Karpas-422 (cell line): ENCODE results near the gene CASP3. TPM values are rescaled to one million over a fixed set of nuclear protein-coding genes. Genes with fewer than 3 reads are reported as not detected.
"Not testable (repeated sequence)": the region's sequence is repeated elsewhere in the genome, so short reads cannot be mapped to it uniquely, and the experiment has no call there.

ENCODE experiments used
- DNase-seq: peaks from one replicate; pipeline ENCODE4 v3.0.0-alpha.2; 2015
- H2AFZ ChIP-seq: fragments of 200-600 bp; sonication (generic); 2 replicates; pipeline ENCODE4 v1.6.1; 2014; ENCODE audit warnings: antibody characterized with exemption, low read length, mixed read lengths
- H3K27ac ChIP-seq: fragments of 200-600 bp; sonication (generic); 2 replicates; pipeline ENCODE4 v1.5.1; 2014; ENCODE audit warnings: mild to moderate bottlenecking, low read length, moderate library complexity
- H3K27me3 ChIP-seq: fragments of 200-600 bp; sonication (generic); 2 replicates; pipeline ENCODE4 v1.6.1; 2014; ENCODE audit warnings: low read length, mixed read lengths
- H3K36me3 ChIP-seq: fragments of 200-600 bp; sonication (generic); 2 replicates; pipeline ENCODE4 v1.6.1; 2014; ENCODE audit warnings: low read length, mixed read lengths; ENCODE audit not compliant: insufficient read depth
- H3K4me1 ChIP-seq: fragments of 200-600 bp; sonication (generic); 2 replicates; pipeline ENCODE4 v1.6.1; 2014; ENCODE audit warnings: mild to moderate bottlenecking, low read length, mixed read lengths
- H3K4me2 ChIP-seq: fragments of 200-600 bp; sonication (generic); 2 replicates; pipeline ENCODE4 v1.6.1; 2014; ENCODE audit warnings: low read length, low read depth, mild to moderate bottlenecking; ENCODE audit not compliant: poor library complexity, severe bottlenecking
- H3K4me3 ChIP-seq: fragments of 200-600 bp; sonication (generic); 2 replicates; pipeline ENCODE4 v1.5.1; 2014; ENCODE audit warnings: mild to moderate bottlenecking, antibody characterized with exemption, low read length, mixed read lengths
- H3K79me2 ChIP-seq: fragments of 200-600 bp; sonication (generic); 2 replicates; pipeline ENCODE4 v1.6.1; 2014; ENCODE audit warnings: mild to moderate bottlenecking, low read length, mixed read lengths
- H3K9ac ChIP-seq: fragments of 200-600 bp; sonication (generic); 2 replicates; pipeline ENCODE4 v1.6.0; 2014; ENCODE audit warnings: low read length
- H3K9me2 ChIP-seq: fragments of 200-600 bp; sonication (generic), shearing (Covaris generic); replicated peaks from 2 replicates; pipeline ENCODE4 v1.6.0; 2014; ENCODE audit warnings: mild to moderate bottlenecking, low read length, moderate library complexity; ENCODE audit not compliant: insufficient read depth
- H3K9me3 ChIP-seq: fragments of 300-700, 200-600 bp; sonication (generic); 2 replicates; pipeline ENCODE4 v1.6.1; 2014; ENCODE audit warnings: low read length, mixed read lengths
- H4K20me1 ChIP-seq: fragments of 200-600 bp; sonication (generic); 2 replicates; pipeline ENCODE4 v1.6.1; 2014; ENCODE audit warnings: mild to moderate bottlenecking, antibody characterized with exemption, low read length, low read depth; ENCODE audit not compliant: insufficient read depth
- total RNA-seq: library from RNA; depleted of rRNA; stranded (reverse); fragments of >200 nt; shearing (Covaris generic); gene quantifications from 2 replicates; pipeline ENCODE4 v1.2.3, GENCODE V29; 2014; ENCODE audit warnings: low replicate concordance

Gene CASP3
- total RNA-seq, 1 experiment from 2014 or later = 22.5 TPM

GRCh38 chr4:184595430-184595829 is 53.8 kb downstream of the CASP3 start:
- H3K79me2 ChIP-seq = no peaks in the 10 kb centered on the region
- no peaks in the 10 kb centered on the region for H3K9me3 ChIP-seq
- no peak overlapping the region for H3K4me3 ChIP-seq
- H3K9ac ChIP-seq = no peak overlapping the region
- no peaks in the 10 kb centered on the region for H3K4me1 ChIP-seq
- DNase-seq = no peak
- no peaks in the 10 kb centered on the region for H3K36me3 ChIP-seq
- no peak overlapping the region for H3K27ac ChIP-seq
- no peaks in the 10 kb centered on the region for H3K27me3 ChIP-seq
- no peak overlapping the region for H3K4me2 ChIP-seq
- H2AFZ ChIP-seq = no peak overlapping the region
- H4K20me1 ChIP-seq = no peaks in the 10 kb centered on the region
- H3K9me2 ChIP-seq = no peaks in the 10 kb centered on the region

DNA sequence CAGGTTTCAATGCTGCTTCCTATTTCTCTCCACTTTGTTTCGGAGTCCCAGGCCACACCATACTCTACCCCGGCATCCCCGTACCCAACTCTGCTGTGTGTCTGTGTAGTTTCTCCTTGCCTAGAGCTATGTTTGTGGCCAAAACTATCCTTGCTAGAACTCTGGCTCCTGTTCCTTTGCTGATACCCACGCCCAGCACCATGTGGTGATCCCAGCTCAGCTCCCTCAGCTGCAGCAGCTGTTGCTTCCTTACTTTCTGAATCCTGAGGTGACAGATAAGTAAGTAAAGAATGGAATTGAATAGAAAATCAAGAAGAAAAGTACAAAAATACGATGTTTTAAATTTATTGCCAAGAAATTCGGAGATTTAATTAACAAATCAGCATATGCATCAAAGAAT is 55.8 kb downstream of the CASP3 start:
- Histone ChIP-seq H3K27me3 (no peaks in the 10 kb centered on the region), H2AFZ (no peak overlapping the region), H3K79me2 (no peaks in the 10 kb centered on the region), H3K9me2 (no peaks in the 10 kb centered on the region), H3K4me3 (no peak overlapping the region), H3K27ac (no peak overlapping the region), H3K4me2 (no peak overlapping the region), H3K9ac (no peak overlapping the region), H3K36me3 (no peaks in the 10 kb centered on the region), H3K4me1 (no peaks in the 10 kb centered on the region), H4K20me1 (no peaks in the 10 kb centered on the region), H3K9me3 (no peaks in the 10 kb centered on the region)
- no peak for DNase-seq

DNA sequence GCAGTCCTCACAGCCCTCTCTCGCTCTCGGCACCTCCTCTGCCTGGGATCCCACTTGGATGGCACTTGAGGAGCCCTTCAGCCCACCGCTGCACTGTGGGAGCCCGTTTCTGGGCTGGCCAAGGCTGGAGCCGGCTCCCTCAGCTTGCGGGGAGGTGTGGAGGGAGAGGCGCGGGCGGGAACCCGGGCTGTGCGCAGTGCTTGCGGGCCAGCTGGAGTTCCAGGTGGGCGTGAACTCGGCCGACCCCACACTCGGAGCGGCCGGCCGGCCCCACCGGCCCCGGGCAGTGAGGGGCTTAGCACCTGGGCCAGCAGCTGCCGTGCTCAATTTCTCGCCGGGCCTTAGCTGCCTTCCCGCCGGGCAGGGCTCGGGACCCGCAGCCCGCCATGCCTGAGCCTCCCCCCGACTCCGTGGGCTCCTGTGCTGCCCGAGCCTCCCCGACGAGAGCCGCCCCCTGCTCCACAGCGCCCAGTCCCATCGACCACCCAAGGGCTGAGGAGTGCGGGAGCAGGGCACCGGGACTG is 57.4 kb downstream of the CASP3 start:
- H3K4me3 ChIP-seq, H3K4me1 ChIP-seq, H3K79me2 ChIP-seq, H3K36me3 ChIP-seq, DNase-seq, H3K9ac ChIP-seq, H3K27ac ChIP-seq, H2AFZ ChIP-seq, H3K27me3 ChIP-seq, H3K9me3 ChIP-seq, H4K20me1 ChIP-seq, H3K9me2 ChIP-seq, H3K4me2 ChIP-seq: not testable (repeated sequence)

GRCh38 chr4:184591070-184591677 is 58.1 kb downstream of the CASP3 start:
- DNase-seq = no peak

DNA sequence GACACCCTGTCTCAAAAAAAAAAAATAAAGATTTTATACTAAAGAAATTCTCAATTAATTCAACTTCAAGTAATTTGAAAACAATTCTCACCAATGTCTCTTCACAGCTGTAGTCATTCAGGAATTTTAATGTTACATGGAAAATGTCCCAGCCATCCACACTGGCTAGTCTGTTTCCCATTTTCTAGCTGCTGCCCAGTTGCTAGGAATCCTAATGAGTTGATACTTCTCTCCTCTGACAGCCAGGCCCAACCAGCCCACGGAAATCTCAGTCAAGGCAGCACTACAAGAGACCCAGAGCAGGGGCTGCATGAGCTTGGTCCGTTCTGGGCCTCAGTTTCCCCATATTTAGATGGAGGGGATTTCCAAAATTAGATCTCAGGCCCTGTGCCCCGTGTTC is 59.1 kb downstream of the CASP3 start:
- H4K20me1 ChIP-seq = no peaks in the 10 kb centered on the region
- no peak for DNase-seq
- H3K36me3 ChIP-seq = no peaks in the 10 kb centered on the region
- H2AFZ ChIP-seq = no peak overlapping the region
- no peaks in the 10 kb centered on the region for H3K79me2 ChIP-seq
- H3K4me2 ChIP-seq = no peak overlapping the region
- no peaks in the 10 kb centered on the region for H3K27me3 ChIP-seq
- no peak overlapping the region for H3K9ac ChIP-seq
- no peaks in the 10 kb centered on the region for H3K9me2 ChIP-seq
- no peak overlapping the region for H3K4me3 ChIP-seq
- H3K27ac ChIP-seq = no peak overlapping the region
- peaks cover 3% of the 10 kb centered on the region for H3K4me1 ChIP-seq
- no peaks in the 10 kb centered on the region for H3K9me3 ChIP-seq

More at GRCh38 chr4:184591070-184591677, 58.1 kb downstream of the CASP3 start:
- no peaks in the 10 kb centered on the region for H3K9me2 ChIP-seq
- H3K27me3 ChIP-seq = no peaks in the 10 kb centered on the region
- no peak overlapping the region for H3K4me2 ChIP-seq
- no peak overlapping the region for H3K9ac ChIP-seq
- no peak overlapping the region for H2AFZ ChIP-seq
- no peaks in the 10 kb centered on the region for H3K36me3 ChIP-seq
- H3K9me3 ChIP-seq = no peaks in the 10 kb centered on the region
- H3K4me1 ChIP-seq = no peaks in the 10 kb centered on the region
- H3K4me3 ChIP-seq = no peak overlapping the region
- H4K20me1 ChIP-seq = no peaks in the 10 kb centered on the region
- H3K79me2 ChIP-seq = no peaks in the 10 kb centered on the region
- H3K27ac ChIP-seq = no peak overlapping the region

DNA sequence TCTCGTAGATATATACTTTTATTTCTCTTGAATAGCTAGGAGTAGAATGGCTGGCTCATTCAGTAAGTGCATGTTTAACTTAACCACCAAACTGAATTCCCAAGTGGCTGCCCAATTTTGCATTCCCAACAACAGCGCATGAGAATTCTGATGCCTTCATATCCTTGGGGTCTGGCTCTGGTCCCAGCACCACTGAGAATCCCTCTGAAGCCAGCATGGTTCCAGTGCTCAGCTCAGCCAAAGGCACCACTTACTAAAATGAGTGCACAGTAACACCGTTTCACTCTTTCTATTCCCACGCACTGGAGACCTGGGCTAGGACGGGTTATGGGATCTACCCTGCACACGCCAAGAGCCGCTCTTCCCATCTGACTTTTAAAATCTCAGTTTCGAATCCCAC is 60.4 kb downstream of the CASP3 start:
- no peak for DNase-seq
- Histone ChIP-seq H3K9ac (no peak overlapping the region), H3K4me1 (peaks cover 3% of the 10 kb centered on the region), H3K27ac (no peak overlapping the region), H3K4me2 (no peak overlapping the region), H3K36me3 (no peaks in the 10 kb centered on the region), H3K27me3 (no peaks in the 10 kb centered on the region), H3K4me3 (no peak overlapping the region), H3K9me2 (no peaks in the 10 kb centered on the region), H4K20me1 (no peaks in the 10 kb centered on the region), H3K9me3 (no peaks in the 10 kb centered on the region), H3K79me2 (no peaks in the 10 kb centered on the region), H2AFZ (no peak overlapping the region)

- Histone ChIP-seq H3K36me3 (no peaks in the 10 kb centered on the region), H3K4me2 (no peak overlapping the region), H3K9ac (no peak overlapping the region), H3K4me3 (no peak overlapping the region), H3K9me3 (no peaks in the 10 kb centered on the region), H3K27me3 (no peaks in the 10 kb centered on the region), H4K20me1 (no peaks in the 10 kb centered on the region), H3K9me2 (no peaks in the 10 kb centered on the region), H3K4me1 (peaks cover 3% of the 10 kb centered on the region), H3K79me2 (no peaks in the 10 kb centered on the region), H3K27ac (no peak overlapping the region), H2AFZ (no peak overlapping the region)
- DNase-seq = no peak
Measured at GRCh38 chr4:184587701-184588100, 61.5 kb downstream of the CASP3 start.

- Histone ChIP-seq H3K27me3 (no peaks in the 10 kb centered on the region), H3K79me2 (no peaks in the 10 kb centered on the region), H3K4me3 (no peak overlapping the region), H3K4me2 (no peak overlapping the region), H4K20me1 (no peaks in the 10 kb centered on the region), H3K9ac (no peak overlapping the region), H3K36me3 (no peaks in the 10 kb centered on the region), H3K27ac (no peak overlapping the region), H3K9me3 (no peaks in the 10 kb centered on the region), H3K9me2 (no peaks in the 10 kb centered on the region), H3K4me1 (peaks cover 3% of the 10 kb centered on the region), H2AFZ (no peak overlapping the region)
- DNase-seq = no peak
Measured at GRCh38 chr4:184587221-184587620, 62.0 kb downstream of the CASP3 start.
